SK-N-SH treated with all-trans-retinoic acid at 6 μM for 48 hours (cell line): Measurements from ENCODE around the gene ROBO2.

ENCODE experiments used
- BACH2 ChIP-seq: fragments of 250-450 bp; sonication (Bioruptor Pico); IDR thresholded peaks from 2 replicates; pipeline ENCODE4 v1.9.0; 2021; ENCODE audit warnings: mild to moderate bottlenecking, borderline replicate concordance
- CSDC2 ChIP-seq: fragments of 250-450 bp; sonication (Bioruptor Pico); IDR thresholded peaks from 2 replicates; pipeline ENCODE4 v1.5.0; 2020; ENCODE audit warnings: mild to moderate bottlenecking, moderate library complexity
- ESRRG ChIP-seq: fragments of 250-450 bp; sonication (Bioruptor Pico); IDR thresholded peaks from 2 replicates; pipeline ENCODE4 v1.6.1; 2021; ENCODE audit warnings: mild to moderate bottlenecking
- PPARA ChIP-seq: fragments of 250-450 bp; sonication (Bioruptor Pico); IDR thresholded peaks from 2 replicates; pipeline ENCODE4 v1.5.0; 2020; ENCODE audit warnings: mild to moderate bottlenecking, borderline replicate concordance
- TOX ChIP-seq: fragments of 250-450 bp; sonication (Bioruptor Pico); IDR thresholded peaks from 2 replicates; pipeline ENCODE4 v1.8.0; 2021; ENCODE audit warnings: mild to moderate bottlenecking, moderate library complexity, borderline replicate concordance
- ZFP30 ChIP-seq: fragments of 450-650 bp; formaldehyde crosslinking; IDR thresholded peaks from 2 replicates; pipeline ENCODE4 v1.5.0; 2022; ENCODE audit warnings: mild to moderate bottlenecking, moderate library complexity
- ZNF565 ChIP-seq: fragments of 450-650 bp; formaldehyde crosslinking; conservative IDR thresholded peaks from 2 replicates; pipeline ENCODE4 v1.5.0; 2020; ENCODE audit warnings: low read depth, mild to moderate bottlenecking, moderate library complexity
- ZNF8 ChIP-seq: fragments of 450-650 bp; formaldehyde crosslinking; IDR thresholded peaks from 2 replicates; pipeline ENCODE4 v1.5.0; 2020; ENCODE audit warnings: mild to moderate bottlenecking, moderate library complexity
- TF ChIP-seq, protein P1 (sequence below): fragments of 250-450 bp; sonication (Bioruptor Pico); IDR thresholded peaks from 2 replicates; pipeline ENCODE4 v1.5.1; 2021; ENCODE audit warnings: mild to moderate bottlenecking, moderate library complexity
- TF ChIP-seq, protein P2 (sequence below): fragments of 250-450 bp; sonication (Bioruptor Pico); IDR thresholded peaks from 2 replicates; pipeline ENCODE4 v1.8.0; 2021; ENCODE audit warnings: low read depth, mild to moderate bottlenecking, moderate library complexity, borderline replicate concordance
- TF ChIP-seq, protein P3 (sequence below): fragments of 250-450 bp; sonication (Bioruptor Pico); IDR thresholded peaks from 2 replicates; pipeline ENCODE4 v1.5.1; 2020; ENCODE audit warnings: low read depth, mild to moderate bottlenecking, moderate library complexity
- TF ChIP-seq, protein P4 (sequence below): fragments of 250-450 bp; sonication (Bioruptor Pico); IDR thresholded peaks from 2 replicates; pipeline ENCODE4 v1.8.0; 2020; ENCODE audit warnings: mild to moderate bottlenecking, moderate library complexity, borderline replicate concordance

DNA sequence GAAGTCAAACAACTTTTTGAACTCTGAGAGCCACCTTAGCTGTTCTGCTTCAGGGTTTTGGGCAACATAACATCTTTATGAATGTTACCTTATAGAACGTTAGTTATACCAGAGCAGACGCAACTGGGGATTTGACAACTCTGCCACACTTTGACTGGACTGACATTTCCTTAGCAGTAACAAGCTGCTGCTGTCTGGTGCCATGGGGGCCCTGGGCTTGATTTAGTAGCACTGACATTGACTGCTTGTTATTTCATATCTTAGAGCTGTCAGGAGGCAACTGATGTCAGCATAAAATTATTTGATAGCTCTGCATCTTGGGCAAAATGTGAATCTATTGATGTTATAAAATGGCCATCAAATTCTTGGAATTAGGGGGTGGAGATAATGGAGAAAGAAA lies 285.4 kb downstream of the ROBO2 start:
- no peak for TF ChIP-seq ZNF565 (CRISPR knock-in tag)
- no peak for TF ChIP-seq ZNF8 (CRISPR knock-in tag)
- no peak for TF ChIP-seq BACH2 (CRISPR knock-in tag)
- TF ChIP-seq, protein P1, sequence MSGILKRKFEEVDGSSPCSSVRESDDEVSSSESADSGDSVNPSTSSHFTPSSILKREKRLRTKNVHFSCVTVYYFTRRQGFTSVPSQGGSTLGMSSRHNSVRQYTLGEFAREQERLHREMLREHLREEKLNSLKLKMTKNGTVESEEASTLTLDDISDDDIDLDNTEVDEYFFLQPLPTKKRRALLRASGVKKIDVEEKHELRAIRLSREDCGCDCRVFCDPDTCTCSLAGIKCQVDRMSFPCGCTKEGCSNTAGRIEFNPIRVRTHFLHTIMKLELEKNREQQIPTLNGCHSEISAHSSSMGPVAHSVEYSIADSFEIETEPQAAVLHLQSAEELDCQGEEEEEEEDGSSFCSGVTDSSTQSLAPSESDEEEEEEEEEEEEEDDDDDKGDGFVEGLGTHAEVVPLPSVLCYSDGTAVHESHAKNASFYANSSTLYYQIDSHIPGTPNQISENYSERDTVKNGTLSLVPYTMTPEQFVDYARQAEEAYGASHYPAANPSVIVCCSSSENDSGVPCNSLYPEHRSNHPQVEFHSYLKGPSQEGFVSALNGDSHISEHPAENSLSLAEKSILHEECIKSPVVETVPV (CRISPR knock-in tag), result no peak
- TF ChIP-seq CSDC2 (CRISPR knock-in tag), result no peak
- TF ChIP-seq TOX (CRISPR knock-in tag), result no peak
- TF ChIP-seq ZFP30, result no peak
- no peak for TF ChIP-seq PPARA (CRISPR knock-in tag)
- TF ChIP-seq, protein P2, sequence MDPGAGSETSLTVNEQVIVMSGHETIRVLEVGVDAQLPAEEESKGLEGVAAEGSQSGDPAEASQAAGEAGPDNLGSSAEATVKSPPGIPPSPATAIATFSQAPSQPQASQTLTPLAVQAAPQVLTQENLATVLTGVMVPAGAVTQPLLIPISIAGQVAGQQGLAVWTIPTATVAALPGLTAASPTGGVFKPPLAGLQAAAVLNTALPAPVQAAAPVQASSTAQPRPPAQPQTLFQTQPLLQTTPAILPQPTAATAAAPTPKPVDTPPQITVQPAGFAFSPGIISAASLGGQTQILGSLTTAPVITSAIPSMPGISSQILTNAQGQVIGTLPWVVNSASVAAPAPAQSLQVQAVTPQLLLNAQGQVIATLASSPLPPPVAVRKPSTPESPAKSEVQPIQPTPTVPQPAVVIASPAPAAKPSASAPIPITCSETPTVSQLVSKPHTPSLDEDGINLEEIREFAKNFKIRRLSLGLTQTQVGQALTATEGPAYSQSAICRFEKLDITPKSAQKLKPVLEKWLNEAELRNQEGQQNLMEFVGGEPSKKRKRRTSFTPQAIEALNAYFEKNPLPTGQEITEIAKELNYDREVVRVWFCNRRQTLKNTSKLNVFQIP, result no peak
- TF ChIP-seq, protein P3, sequence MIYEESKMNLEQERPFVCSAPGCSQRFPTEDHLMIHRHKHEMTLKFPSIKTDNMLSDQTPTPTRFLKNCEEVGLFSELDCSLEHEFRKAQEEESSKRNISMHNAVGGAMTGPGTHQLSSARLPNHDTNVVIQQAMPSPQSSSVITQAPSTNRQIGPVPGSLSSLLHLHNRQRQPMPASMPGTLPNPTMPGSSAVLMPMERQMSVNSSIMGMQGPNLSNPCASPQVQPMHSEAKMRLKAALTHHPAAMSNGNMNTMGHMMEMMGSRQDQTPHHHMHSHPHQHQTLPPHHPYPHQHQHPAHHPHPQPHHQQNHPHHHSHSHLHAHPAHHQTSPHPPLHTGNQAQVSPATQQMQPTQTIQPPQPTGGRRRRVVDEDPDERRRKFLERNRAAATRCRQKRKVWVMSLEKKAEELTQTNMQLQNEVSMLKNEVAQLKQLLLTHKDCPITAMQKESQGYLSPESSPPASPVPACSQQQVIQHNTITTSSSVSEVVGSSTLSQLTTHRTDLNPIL (CRISPR knock-in tag), result no peak
- TF ChIP-seq, protein P4, sequence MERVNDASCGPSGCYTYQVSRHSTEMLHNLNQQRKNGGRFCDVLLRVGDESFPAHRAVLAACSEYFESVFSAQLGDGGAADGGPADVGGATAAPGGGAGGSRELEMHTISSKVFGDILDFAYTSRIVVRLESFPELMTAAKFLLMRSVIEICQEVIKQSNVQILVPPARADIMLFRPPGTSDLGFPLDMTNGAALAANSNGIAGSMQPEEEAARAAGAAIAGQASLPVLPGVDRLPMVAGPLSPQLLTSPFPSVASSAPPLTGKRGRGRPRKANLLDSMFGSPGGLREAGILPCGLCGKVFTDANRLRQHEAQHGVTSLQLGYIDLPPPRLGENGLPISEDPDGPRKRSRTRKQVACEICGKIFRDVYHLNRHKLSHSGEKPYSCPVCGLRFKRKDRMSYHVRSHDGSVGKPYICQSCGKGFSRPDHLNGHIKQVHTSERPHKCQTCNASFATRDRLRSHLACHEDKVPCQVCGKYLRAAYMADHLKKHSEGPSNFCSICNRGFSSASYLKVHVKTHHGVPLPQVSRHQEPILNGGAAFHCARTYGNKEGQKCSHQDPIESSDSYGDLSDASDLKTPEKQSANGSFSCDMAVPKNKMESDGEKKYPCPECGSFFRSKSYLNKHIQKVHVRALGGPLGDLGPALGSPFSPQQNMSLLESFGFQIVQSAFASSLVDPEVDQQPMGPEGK, result no peak
- no peak for TF ChIP-seq ESRRG (CRISPR knock-in tag)
